Measurements from ENCODE around the gene ATP1B2.

ATP1B2 gene

DNA sequence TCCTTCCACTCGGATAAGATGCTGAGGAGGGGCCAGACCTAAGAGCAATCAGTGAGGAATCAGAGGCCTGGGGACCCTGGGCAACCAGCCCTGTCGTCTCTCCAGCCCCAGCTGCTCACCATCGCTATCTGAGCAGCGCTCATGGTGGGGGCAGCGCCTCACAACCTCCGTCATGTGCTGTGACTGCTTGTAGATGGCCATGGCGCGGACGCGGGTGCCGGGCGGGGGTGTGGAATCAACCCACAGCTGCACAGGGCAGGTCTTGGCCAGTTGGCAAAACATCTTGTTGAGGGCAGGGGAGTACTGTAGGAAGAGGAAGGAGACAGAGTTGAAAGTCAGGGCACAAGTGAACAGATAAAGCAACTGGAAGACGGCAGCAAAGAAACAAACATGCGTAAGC is 24.2 kb downstream of the ATP1B2 start:
- Histone ChIP-seq H3K4me1 (ENCODE audit: control insufficient read depth, insufficient read depth, low read length) (no peaks in the 10 kb centered on the region), H3K27me3 (ENCODE audit: control insufficient read depth, insufficient read depth, low read length) (no peaks in the 10 kb centered on the region), H3K27ac (ENCODE audit: low read depth, low read length) (no peak overlapping the region), H3K36me3 (ENCODE audit: control insufficient read depth, insufficient read depth, low read length) (peaks cover 37% of the 10 kb centered on the region), H3K9ac (ENCODE audit: low read length) (no peak overlapping the region), H3K4me3 (ENCODE audit: low read length) (no peak overlapping the region)

DNA sequence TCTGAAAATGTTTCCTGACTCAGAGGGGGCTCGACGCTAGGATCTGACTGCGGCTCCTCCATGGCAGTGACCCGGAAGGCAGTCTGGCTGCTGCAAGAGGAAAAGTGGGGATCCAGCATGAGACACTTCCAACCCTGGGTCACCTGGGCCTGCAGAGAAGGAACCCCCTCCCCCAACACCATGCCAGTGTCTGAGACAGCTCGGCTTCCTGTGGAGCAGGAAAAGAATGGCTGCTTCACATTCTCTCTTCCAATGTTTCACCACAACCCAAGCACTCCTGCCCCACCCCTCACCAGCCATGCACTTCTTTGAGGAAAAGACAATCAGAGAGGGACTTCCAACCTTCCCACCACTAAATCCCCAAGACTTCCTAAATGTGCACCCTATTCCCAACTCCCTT is 25.8 kb downstream of the ATP1B2 start:
- Histone ChIP-seq H3K9ac (ENCODE audit: low read length) (no peak overlapping the region), H3K27ac (ENCODE audit: low read depth, low read length) (no peak overlapping the region), H3K27me3 (ENCODE audit: control insufficient read depth, insufficient read depth, low read length) (no peaks in the 10 kb centered on the region), H3K4me1 (ENCODE audit: control insufficient read depth, insufficient read depth, low read length) (no peaks in the 10 kb centered on the region), H3K36me3 (ENCODE audit: control insufficient read depth, insufficient read depth, low read length) (peaks cover 30% of the 10 kb centered on the region), H3K4me3 (ENCODE audit: low read length) (no peak overlapping the region)

DNA sequence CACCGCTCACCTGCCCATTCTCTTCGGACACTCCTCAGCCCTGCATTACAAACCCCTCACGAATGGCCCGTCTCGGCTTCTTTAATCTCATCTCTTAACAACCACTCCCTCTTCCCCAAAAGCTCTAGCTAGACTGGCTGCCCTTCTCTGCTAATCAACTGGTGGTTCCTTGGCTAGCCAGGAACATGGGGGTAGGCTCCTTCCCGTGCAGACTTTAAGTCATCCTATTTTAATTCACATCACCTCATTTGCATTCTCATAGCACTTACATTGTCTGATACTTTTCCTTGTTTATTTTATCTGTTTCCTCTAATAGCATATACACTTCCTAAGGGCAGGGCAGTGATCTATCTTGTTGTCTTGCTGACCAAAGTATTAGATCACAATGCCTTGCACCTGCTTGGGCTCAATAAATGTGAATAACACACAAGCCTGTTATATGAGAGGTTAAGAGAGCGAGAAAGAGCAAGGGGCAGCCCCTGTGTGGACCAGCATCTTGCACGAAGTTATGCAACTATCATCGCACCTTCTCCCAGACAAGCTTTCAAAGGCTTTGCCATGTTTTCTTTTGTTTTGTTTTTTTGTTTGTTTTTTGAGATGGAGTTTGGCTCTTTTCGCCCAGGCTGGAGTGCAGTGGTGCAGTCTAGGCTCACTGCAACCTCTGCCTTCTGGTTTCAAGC is 26.8 kb downstream of the ATP1B2 start:
- Histone ChIP-seq H3K36me3 (ENCODE audit: control insufficient read depth, insufficient read depth, low read length) (peaks cover 26% of the 10 kb centered on the region), H3K27ac (ENCODE audit: low read depth, low read length) (no peak overlapping the region), H3K4me3 (ENCODE audit: low read length) (no peak overlapping the region), H3K9ac (ENCODE audit: low read length) (no peak overlapping the region), H3K27me3 (ENCODE audit: control insufficient read depth, insufficient read depth, low read length) (no peaks in the 10 kb centered on the region), H3K4me1 (ENCODE audit: control insufficient read depth, insufficient read depth, low read length) (no peaks in the 10 kb centered on the region)

DNA sequence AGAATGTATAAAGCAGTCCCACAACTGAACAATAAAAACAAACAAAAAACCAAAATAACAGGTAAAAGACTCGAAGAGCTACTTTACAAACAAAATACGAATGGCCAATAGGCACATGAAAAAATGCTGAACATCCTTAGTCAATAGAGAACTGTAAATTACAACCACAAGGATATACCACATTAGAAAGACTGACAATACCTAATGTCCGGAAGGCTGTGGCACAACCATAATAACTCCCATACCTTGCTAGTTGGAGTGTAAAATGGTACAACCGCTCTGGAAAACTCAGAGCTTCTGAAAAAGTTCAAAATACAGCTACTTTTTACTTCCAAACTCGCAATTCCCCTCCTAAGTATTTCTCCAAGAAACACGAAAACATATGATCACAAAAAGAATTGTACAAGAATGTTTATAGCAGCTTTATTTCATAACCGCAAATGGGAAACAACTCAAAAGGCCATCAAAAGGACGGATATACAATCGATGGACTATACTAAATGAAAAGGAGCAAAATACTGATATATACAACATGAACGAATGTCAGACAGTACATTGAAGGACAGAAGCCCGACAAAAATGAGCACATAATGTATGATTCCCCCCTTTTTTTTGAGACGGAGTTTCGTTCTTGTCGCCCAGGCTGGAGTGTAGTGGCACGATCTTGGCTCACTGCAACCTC is 34.3 kb downstream of the ATP1B2 start:
- Histone ChIP-seq H3K27me3 (ENCODE audit: control insufficient read depth, insufficient read depth, low read length) (no peaks in the 10 kb centered on the region), H3K4me3 (ENCODE audit: low read length) (peak overlapping the region; percentile 71), H3K36me3 (ENCODE audit: control insufficient read depth, insufficient read depth, low read length) (no peaks in the 10 kb centered on the region), H3K9ac (ENCODE audit: low read length) (peak overlapping the region; percentile 92), H3K27ac (ENCODE audit: low read depth, low read length) (peak overlapping the region; percentile 91), H3K4me1 (ENCODE audit: control insufficient read depth, insufficient read depth, low read length) (peaks cover 23% of the 10 kb centered on the region)

DNA sequence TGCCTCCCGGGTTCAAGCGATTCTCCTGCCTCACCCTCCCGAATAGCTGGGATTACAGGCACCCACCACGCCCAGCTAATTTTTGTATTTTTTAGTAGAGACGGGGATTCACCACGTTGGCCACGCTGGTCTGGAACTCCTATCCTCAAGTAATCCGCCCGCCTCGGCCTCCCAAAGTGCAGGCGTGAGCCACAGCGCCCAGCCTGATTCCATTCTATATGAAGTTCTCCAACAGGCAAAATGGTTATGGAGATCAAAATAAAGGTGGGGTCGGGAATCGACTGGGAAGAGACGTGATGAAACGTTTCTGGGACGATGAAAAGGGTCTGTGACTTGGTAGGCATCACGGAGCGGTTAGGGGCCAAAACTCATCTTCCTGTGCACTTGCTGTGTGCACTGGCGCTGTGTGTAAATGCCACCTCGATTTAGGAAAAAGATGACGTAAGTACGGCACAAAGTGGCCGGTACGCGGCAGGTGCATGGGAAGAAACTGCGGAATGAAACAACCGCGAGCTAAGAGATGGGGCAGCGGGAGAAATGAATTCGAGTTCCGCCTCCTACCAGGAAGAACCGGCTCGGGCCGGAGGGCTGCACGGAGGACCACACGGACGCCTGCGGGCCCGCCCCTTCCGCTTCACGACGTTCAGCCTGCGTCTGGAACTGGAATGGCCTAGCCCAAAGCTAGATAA is 35.0 kb downstream of the ATP1B2 start:
- peaks cover 23% of the 10 kb centered on the region for H3K4me1 ChIP-seq (ENCODE audit: control insufficient read depth, insufficient read depth, low read length)
- no peaks in the 10 kb centered on the region for H3K36me3 ChIP-seq (ENCODE audit: control insufficient read depth, insufficient read depth, low read length)
- H3K27ac ChIP-seq (ENCODE audit: low read depth, low read length), result peak overlapping the region; percentile 92
- peak overlapping the region; percentile 92 for H3K9ac ChIP-seq (ENCODE audit: low read length)
- H3K4me3 ChIP-seq (ENCODE audit: low read length), result peak overlapping the region; percentile 71
- H3K27me3 ChIP-seq (ENCODE audit: control insufficient read depth, insufficient read depth, low read length), result no peaks in the 10 kb centered on the region

DNA sequence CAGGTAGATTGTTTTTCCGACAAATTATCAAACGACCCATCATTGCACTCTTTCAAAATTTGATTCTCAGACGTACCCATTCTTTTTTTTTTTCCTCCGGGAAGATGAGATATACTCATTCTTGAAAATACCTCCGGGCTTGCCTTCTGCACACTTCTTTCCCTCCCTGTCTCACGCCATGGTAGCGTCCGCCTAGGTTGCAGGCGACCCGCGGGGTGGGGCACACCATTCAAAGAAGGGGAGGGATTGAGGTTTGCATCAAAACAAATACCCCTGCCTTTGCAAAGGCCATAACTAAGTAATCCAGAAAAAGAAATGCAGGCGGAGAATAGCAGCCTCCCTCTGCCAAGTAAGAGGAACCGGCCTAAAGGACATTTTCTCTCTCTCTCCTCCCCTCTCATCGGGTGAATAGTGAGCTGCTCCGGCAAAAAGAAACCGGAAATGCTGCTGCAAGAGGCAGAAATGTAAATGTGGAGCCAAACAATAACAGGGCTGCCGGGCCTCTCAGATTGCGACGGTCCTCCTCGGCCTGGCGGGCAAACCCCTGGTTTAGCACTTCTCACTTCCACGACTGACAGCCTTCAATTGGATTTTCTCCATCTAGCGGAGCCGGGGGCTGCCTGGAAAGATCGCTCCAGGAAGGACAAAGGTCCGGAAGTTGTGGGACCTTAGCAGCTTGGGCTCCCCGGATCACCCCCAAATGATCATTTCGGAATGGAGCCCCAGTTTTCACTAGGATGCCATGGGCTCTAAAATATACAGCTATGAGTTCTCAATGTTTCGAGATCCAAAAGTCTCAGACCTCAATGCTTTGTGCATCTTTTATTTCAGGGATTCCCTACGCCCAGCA is 35.7 kb downstream of the ATP1B2 start:
- peaks cover 23% of the 10 kb centered on the region for H3K4me1 ChIP-seq (ENCODE audit: control insufficient read depth, insufficient read depth, low read length)
- H3K9ac ChIP-seq (ENCODE audit: low read length), result peak overlapping the region; percentile 79
- H3K4me3 ChIP-seq (ENCODE audit: low read length), result peak overlapping the region; percentile 71
- peak overlapping the region; percentile 92 for H3K27ac ChIP-seq (ENCODE audit: low read depth, low read length)
- no peaks in the 10 kb centered on the region for H3K36me3 ChIP-seq (ENCODE audit: control insufficient read depth, insufficient read depth, low read length)
- H3K27me3 ChIP-seq (ENCODE audit: control insufficient read depth, insufficient read depth, low read length), result no peaks in the 10 kb centered on the region

DNA sequence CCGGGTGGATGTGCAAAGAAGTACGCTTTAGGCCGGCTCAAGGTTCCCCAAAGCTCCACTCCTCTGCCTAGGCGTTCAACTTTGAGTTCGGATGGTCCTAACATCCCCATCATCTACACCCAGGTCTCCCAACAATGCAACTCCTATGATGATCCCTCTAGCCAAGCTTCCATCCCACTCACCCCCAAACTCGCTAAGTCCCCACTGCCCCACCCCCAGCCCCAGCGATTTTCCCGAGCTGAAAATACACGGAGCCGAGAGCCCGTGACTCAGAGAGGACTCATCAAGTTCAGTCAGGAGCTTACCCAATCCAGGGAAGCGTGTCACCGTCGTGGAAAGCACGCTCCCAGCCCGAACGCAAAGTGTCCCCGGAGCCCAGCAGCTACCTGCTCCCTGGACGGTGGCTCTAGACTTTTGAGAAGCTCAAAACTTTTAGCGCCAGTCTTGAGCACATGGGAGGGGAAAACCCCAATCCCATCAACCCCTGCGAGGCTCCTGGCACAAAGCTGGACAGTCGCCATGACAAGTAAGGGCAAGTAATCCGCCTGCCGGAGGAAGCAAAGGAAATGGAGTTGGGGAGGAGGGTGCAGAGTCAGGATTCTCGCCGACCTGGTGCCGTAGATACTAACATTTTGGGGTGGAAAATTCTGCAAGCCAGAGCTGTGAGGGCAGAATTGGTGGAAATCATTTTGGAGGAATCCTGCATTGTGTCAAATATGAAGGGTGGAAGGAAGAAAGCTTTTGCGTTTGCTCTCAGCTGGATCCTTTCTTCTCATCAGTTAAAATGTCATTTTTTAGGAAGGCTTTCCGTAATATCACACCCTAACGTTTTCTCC is 36.6 kb downstream of the ATP1B2 start, which contains the start of gene TP53:
TP53 (minus strand) TSS at position 419 of the 836 bp plus-strand sequence. CDS start 10,896 bp downstream, outside the sequence.
- no peaks in the 10 kb centered on the region for H3K27me3 ChIP-seq (ENCODE audit: control insufficient read depth, insufficient read depth, low read length)
- H3K4me3 ChIP-seq (ENCODE audit: low read length), result peak within 1 kb of the TSS; percentile 86
- peaks cover 23% of the 10 kb centered on the region for H3K4me1 ChIP-seq (ENCODE audit: control insufficient read depth, insufficient read depth, low read length)
- H3K9ac ChIP-seq (ENCODE audit: low read length), result peak within 1 kb of the TSS; percentile 79
- peak within 1 kb of the TSS; percentile 92 for H3K27ac ChIP-seq (ENCODE audit: low read depth, low read length)
- H3K36me3 ChIP-seq (ENCODE audit: control insufficient read depth, insufficient read depth, low read length), result no peaks in the 10 kb centered on the region

DNA sequence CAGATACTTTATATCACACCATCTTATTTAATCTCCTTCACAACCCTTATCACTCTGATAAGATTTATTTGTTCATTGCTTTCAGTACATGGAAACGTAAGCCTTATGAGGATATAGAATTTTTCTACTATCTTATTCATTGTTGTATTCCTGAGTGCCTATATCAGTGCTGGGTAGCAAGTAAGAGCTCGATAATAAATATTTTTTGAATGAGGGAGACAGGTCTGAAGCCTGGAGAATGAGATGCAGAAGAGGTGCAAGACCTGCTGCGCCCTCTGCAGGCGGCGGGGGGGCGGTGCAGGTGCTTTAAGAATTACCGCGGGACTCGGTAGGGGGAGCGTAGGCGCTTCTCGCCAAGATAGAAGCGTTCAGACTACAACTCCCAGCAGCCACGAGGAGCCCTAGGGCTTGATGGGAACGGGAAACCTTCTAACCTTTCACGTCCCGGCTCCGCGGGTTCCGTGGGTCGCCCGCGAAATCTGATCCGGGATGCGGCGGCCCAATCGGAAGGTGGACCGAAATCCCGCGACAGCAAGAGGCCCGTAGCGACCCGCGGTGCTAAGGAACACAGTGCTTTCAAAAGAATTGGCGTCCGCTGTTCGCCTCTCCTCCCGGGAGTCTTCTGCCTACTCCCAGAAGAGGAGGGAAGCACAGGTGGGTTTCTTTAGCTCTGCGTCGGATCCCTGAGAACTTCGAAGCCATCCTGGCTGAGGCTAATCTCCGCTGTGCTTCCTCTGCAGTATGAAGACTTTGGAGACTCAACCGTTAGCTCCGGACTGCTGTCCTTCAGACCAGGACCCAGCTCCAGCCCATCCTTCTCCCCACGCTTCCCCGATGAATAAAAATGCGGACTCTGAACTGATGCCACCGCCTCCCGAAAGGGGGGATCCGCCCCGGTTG is 37.4 kb downstream of the ATP1B2 start, which contains the start of gene WRAP53:
WRAP53 (plus strand) TSS at position 570 of the 900 bp plus-strand sequence; CDS start at position 742, 172 bp downstream.
- H3K27ac ChIP-seq (ENCODE audit: low read depth, low read length), result peak within 1 kb of the TSS; percentile 92
- H3K9ac ChIP-seq (ENCODE audit: low read length), result peak within 1 kb of the TSS; percentile 79
- H3K36me3 ChIP-seq (ENCODE audit: control insufficient read depth, insufficient read depth, low read length), result no peaks in the 10 kb centered on the region
- peak within 1 kb of the TSS; percentile 86 for H3K4me3 ChIP-seq (ENCODE audit: low read length)
- no peaks in the 10 kb centered on the region for H3K27me3 ChIP-seq (ENCODE audit: control insufficient read depth, insufficient read depth, low read length)
- peaks cover 23% of the 10 kb centered on the region for H3K4me1 ChIP-seq (ENCODE audit: control insufficient read depth, insufficient read depth, low read length)

DNA sequence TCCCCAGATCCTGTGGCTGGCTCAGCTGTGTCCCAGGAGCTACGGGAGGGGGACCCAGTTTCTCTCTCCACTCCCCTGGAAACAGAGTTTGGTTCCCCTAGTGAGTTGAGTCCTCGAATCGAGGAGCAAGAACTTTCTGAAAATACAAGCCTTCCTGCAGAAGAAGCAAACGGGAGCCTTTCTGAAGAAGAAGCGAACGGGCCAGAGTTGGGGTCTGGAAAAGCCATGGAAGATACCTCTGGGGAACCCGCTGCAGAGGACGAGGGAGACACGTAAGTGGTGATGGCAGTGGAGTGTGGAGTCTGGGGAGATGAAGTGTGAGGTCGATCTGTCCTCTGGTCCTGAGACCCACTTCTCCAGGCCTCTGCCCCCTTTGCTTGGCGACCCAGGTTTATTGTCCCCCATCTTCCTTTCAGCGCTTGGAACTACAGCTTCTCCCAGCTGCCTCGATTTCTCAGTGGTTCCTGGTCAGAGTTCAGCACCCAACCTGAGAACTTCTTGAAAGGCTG is 38.1 kb downstream of the ATP1B2 start:
- Histone ChIP-seq H3K9ac (ENCODE audit: low read length) (peak overlapping the region; percentile 69), H3K4me3 (ENCODE audit: low read length) (peak overlapping the region; percentile 86), H3K36me3 (ENCODE audit: control insufficient read depth, insufficient read depth, low read length) (no peaks in the 10 kb centered on the region), H3K27me3 (ENCODE audit: control insufficient read depth, insufficient read depth, low read length) (no peaks in the 10 kb centered on the region), H3K27ac (ENCODE audit: low read depth, low read length) (peak overlapping the region; percentile 62), H3K4me1 (ENCODE audit: control insufficient read depth, insufficient read depth, low read length) (peaks cover 23% of the 10 kb centered on the region)

DNA sequence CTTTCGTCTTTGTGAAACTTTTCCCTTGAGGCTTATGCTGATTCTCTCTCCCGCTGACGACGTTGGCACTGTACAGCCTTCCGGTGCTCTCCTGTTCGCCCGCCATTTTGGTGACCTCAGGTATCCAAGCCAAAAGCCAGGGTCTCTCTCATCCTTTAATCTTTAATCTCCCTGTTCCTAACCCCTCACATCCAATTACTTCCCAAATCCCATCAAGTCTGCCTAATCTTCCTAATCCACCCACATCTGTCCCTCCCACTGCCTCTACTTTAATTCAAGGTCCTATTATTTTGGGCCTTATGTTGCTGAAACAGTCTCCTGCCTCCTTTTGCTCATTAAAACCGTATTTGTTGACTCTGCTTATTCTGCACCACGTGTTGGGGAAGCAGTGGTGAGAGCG is 44.9 kb downstream of the ATP1B2 start:
- Histone ChIP-seq H3K27me3 (ENCODE audit: control insufficient read depth, insufficient read depth, low read length) (no peaks in the 10 kb centered on the region), H3K36me3 (ENCODE audit: control insufficient read depth, insufficient read depth, low read length) (peaks cover 2% of the 10 kb centered on the region), H3K4me3 (ENCODE audit: low read length) (no peak overlapping the region), H3K9ac (ENCODE audit: low read length) (no peak overlapping the region), H3K27ac (ENCODE audit: low read depth, low read length) (no peak overlapping the region), H3K4me1 (ENCODE audit: control insufficient read depth, insufficient read depth, low read length) (no peaks in the 10 kb centered on the region)
